Natural killer cell treated with Interleukin-12 subunit alpha and Interleukin-12 subunit beta and Interleukin-15 and Interleukin-18, amount 100 ng/mL, for 72 hours (primary cell): ENCODE data around the gene DUSP3. TPM values are rescaled to one million over a fixed set of nuclear protein-coding genes. Genes with fewer than 3 reads are reported as not detected.
A peak's percentile ranks its signal among the peaks of the same experiment; 100 is the strongest.

Source experiments
- ATAC-seq, 2 donors: fragments of 150-1000 bp; cut with Tn5 transposase in 1 of 2; sonication (Bioruptor Pico), chemical (Tn5 transposase) in 1 of 2; 2 replicates each; pipeline ENCODE4 v1.10.0; 2021
- DNase-seq: peaks from one replicate; pipeline ENCODE4 v3.0.0; 2022; ENCODE audit warnings: low spot score
- H3K27ac Mint-ChIP-seq, 2 donors: 1 replicate in 1 of 2; 2 replicates in 1 of 2; pipeline ENCODE4 v1.8.0; 2022; ENCODE audit warnings: mixed read lengths in 2 of 2, mild to moderate bottlenecking in 1 of 2, moderate library complexity in 1 of 2
- H3K27me3 Mint-ChIP-seq, 2 donors: 1 replicate in 1 of 2; 2 replicates in 1 of 2; pipeline ENCODE4 v1.8.0; 2022; ENCODE audit warnings: mixed read lengths in 2 of 2
- H3K36me3 Mint-ChIP-seq: one replicate; pipeline ENCODE4 v1.8.0; 2022; ENCODE audit warnings: mixed read lengths
- H3K4me1 Mint-ChIP-seq, 2 donors: 1 replicate in 1 of 2; 2 replicates in 1 of 2; pipeline ENCODE4 v1.8.0; 2022; ENCODE audit warnings: low read depth in 2 of 2, mixed read lengths in 2 of 2, mild to moderate bottlenecking in 1 of 2
- H3K4me3 Mint-ChIP-seq: one replicate; pipeline ENCODE4 v1.8.0; 2022; ENCODE audit warnings: mixed read lengths
- H3K9me3 Mint-ChIP-seq: 2 replicates; pipeline ENCODE4 v1.8.0; 2022; ENCODE audit warnings: mixed read lengths
- total RNA-seq, 2 donors: library from RNA; stranded (reverse); gene quantifications; one replicate each; pipeline ENCODE4 v1.2.3, GENCODE V29; 2022

DUSP3 gene
- total RNA-seq, 2 donors from 2014 or later: 7.0 to 12.0 TPM

DNA sequence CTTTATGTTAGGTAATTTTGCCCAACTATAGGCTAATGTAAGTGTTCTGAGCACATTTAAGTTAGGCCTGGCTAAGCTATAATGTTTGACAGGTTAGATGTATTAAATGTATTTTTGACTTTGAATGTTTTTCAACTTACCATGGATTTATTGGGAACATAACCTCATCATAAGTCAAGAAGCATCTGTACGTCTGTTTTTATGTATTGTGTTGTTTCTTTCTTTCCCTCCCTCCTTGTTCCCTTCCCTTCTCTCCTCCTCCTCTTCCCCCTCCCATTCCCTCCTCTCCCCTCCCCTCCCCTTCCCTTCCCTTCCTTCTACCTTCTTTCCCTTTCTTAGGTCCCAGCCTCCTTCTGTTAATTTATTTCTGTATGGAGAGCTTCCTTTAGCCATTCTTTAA is 10.7 kb upstream of the DUSP3 start:
- Mint-ChIP-seq H3K27ac (no peak overlapping the region), H3K36me3 (no peaks in the 10 kb centered on the region), H3K4me1 (peaks cover 0 to 7% of the 10 kb centered on the region in 2 donors), H3K27me3 (peaks cover 20 to 27% of the 10 kb centered on the region in 2 donors), H3K9me3 (no peaks in the 10 kb centered on the region), H3K4me3 (no peak overlapping the region)
- DNase-seq: no peak
- ATAC-seq: no peak

DNA sequence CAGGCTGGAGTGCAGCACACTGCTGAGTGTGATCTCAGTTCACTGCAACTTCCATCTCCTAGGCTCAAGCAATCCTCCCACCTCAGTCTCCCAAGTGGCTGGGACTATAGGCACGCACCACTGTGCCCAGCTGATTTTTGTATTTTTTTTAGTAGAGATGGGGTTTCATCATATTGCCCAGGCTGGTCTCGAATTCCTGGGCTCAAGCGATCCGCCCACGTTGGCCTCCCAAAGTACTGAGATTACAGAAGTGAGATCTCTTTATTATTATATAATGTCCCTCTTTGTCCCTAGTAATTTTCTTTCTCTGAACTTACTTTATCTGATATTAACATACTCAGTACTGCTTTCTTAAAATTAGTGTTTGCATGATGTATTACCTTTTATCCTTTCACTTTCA is 9.8 kb upstream of the DUSP3 start:
- H3K27me3 Mint-ChIP-seq: peaks cover 20 to 28% of the 10 kb centered on the region in 2 donors
- H3K9me3 Mint-ChIP-seq: no peaks in the 10 kb centered on the region
- H3K27ac Mint-ChIP-seq: no peak overlapping the region
- no peaks in the 10 kb centered on the region for H3K36me3 Mint-ChIP-seq
- peaks cover 0 to 7% of the 10 kb centered on the region in 2 donors for H3K4me1 Mint-ChIP-seq
- ATAC-seq (no peak), DNase-seq (no peak)
- H3K4me3 Mint-ChIP-seq: no peak overlapping the region

DNA sequence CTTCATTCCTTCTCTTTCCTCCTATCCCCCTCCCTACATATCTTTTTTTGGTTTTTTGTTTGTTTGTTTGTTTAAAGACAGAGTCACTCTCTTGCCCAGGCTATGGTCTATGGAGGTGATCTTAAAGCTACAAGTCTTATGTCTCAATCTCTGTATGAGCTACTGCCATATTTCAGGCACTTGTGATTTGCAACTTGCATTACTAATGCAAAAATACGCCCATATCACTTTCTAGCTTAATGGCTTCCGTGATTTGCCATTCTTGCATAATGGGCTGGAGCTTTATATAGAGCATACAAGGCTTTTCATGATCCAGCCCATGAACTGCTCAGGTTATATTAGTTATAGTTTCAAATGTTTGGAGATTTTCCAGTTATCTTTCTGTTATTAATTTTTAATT is 9.0 kb upstream of the DUSP3 start:
- DNase-seq: no peak
- Mint-ChIP-seq H3K9me3 (no peaks in the 10 kb centered on the region), H3K27ac (no peak overlapping the region), H3K27me3 (peaks cover 23 to 29% of the 10 kb centered on the region in 2 donors), H3K4me3 (no peak overlapping the region), H3K4me1 (peaks cover 0 to 7% of the 10 kb centered on the region in 2 donors), H3K36me3 (no peaks in the 10 kb centered on the region)
- no peak for ATAC-seq

DNA sequence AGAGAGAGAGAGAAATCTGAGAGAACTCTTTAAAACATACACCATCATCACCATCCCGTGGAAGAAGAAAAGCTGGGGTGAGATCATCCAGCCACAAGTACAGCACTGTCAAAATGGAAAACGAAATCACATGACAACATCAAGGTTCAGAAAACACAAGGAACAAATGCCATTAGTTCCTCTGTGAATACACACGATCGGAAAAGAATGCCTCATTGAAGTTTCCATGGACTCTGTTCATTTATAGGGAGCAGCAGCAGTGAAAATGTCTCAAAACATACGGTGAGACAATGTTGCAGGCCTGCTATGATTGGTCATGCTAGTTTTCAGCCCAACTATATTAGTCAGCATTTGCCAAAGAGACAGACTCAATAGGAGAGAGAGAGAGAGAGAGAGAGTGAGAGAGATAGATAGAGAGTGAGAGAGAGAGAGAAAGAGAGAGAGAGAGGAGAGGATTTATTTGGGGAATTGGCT is 5.9 kb upstream of the DUSP3 start:
- Mint-ChIP-seq H3K36me3 (no peaks in the 10 kb centered on the region), H3K27me3 (peaks cover 41 to 48% of the 10 kb centered on the region in 2 donors), H3K9me3 (no peaks in the 10 kb centered on the region), H3K4me3 (no peak overlapping the region), H3K4me1 (peaks cover 0 to 7% of the 10 kb centered on the region in 2 donors), H3K27ac (no peak overlapping the region)
- DNase-seq: no peak
- no peak for ATAC-seq

DNA sequence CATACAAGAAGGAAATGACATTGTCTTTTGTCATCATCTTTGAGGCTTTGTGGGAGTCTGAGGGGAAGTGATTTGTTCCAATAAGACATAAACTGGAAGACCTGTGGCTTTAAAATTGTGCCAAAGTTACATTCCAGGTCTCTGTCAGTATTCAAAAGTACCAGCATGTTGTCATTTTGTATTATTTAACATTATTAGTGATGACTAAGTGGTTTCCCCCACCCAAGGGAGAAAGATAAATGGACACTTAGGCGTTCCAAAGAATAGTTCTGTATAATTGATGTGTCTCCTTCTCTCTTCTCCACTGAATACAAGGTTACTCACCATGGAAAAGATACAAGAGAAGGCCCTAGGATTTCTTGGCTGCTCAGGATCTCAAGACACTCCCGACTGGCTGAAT is 5.3 kb upstream of the DUSP3 start:
- no peaks in the 10 kb centered on the region for H3K9me3 Mint-ChIP-seq
- no peak overlapping the region for H3K4me3 Mint-ChIP-seq
- DNase-seq (no peak), ATAC-seq (no peak)
- peaks cover 39 to 48% of the 10 kb centered on the region in 2 donors for H3K27me3 Mint-ChIP-seq
- peaks cover 0 to 7% of the 10 kb centered on the region in 2 donors for H3K4me1 Mint-ChIP-seq
- H3K36me3 Mint-ChIP-seq: no peaks in the 10 kb centered on the region
- no peak overlapping the region for H3K27ac Mint-ChIP-seq

DNA sequence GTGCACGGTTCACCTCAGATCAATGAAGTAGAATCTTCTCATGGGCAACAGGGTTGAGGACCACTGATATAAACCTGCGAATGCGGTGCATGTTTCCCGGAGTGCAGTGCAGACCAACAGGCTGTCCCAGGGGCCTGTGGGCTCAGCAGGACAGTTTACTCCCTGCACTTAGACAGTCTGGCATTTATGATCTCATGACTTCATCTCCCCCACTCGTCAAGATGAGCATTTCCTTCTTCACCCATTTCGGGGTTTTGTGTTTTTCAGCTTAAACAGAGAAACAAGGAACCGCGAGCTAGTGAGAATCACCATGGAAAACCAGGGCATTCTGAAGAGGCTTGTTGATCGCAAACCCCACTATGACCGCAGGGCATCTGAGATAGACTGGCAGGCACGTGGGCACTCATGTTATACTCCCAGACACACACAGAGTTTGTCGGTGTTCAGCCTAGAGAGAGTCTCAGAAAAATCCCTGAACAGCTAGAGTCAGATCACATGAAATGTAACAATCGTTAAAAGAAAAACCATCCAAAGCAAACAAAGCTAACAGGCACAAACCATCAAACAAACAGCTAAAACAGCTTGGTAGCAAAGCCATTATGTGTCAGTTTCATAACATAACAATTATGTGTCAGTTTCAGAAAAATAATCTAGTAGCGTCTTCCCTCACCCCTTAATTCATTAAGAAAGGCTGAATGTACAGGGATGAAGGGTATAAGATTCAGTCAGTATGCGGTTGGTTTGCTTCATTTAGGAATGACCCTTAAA is 4.3 kb upstream of the DUSP3 start:
- peaks cover 0 to 7% of the 10 kb centered on the region in 2 donors for H3K4me1 Mint-ChIP-seq
- no peak overlapping the region for H3K4me3 Mint-ChIP-seq
- peaks cover 36 to 48% of the 10 kb centered on the region in 2 donors for H3K27me3 Mint-ChIP-seq
- ATAC-seq (no peak), DNase-seq (no peak)
- H3K36me3 Mint-ChIP-seq: no peaks in the 10 kb centered on the region
- H3K9me3 Mint-ChIP-seq: no peaks in the 10 kb centered on the region
- H3K27ac Mint-ChIP-seq: no peak overlapping the region

DNA sequence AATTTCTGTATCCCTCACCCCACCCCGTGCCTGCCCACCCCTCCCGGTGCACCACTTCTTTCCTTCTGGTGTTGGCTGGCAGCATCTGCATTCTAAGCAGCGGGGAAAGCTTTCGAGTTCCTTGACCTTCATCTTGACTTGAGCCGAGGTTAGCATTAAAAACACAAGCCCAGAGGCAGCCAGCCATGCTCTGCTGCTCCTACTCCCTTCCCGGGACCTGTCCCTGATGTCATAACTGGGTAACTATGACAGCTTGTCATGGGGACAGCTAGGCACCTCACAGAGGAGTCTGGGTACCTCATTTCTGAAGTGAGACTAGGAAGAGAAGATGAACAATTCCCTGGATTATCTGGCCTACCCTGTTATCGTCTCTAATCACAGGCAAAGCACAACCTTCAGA is 1.4 kb upstream of the DUSP3 start, which contains the start of gene CFAP97D1:
Gene CFAP97D1 (plus strand): TSS at position 301 of the 400 bp plus-strand sequence. CDS start 28 bp downstream, at position 329.
- Mint-ChIP-seq H3K9me3 (no peaks in the 10 kb centered on the region), H3K36me3 (no peaks in the 10 kb centered on the region), H3K4me3 (peak within 1 kb of the TSS; percentile 59), H3K4me1 (peaks cover 0 to 9% of the 10 kb centered on the region in 2 donors), H3K27me3 (peaks cover 37 to 48% of the 10 kb centered on the region in 2 donors), H3K27ac (no peak within 1 kb of the TSS)
- ATAC-seq: no peak
- no peak for DNase-seq

DNA sequence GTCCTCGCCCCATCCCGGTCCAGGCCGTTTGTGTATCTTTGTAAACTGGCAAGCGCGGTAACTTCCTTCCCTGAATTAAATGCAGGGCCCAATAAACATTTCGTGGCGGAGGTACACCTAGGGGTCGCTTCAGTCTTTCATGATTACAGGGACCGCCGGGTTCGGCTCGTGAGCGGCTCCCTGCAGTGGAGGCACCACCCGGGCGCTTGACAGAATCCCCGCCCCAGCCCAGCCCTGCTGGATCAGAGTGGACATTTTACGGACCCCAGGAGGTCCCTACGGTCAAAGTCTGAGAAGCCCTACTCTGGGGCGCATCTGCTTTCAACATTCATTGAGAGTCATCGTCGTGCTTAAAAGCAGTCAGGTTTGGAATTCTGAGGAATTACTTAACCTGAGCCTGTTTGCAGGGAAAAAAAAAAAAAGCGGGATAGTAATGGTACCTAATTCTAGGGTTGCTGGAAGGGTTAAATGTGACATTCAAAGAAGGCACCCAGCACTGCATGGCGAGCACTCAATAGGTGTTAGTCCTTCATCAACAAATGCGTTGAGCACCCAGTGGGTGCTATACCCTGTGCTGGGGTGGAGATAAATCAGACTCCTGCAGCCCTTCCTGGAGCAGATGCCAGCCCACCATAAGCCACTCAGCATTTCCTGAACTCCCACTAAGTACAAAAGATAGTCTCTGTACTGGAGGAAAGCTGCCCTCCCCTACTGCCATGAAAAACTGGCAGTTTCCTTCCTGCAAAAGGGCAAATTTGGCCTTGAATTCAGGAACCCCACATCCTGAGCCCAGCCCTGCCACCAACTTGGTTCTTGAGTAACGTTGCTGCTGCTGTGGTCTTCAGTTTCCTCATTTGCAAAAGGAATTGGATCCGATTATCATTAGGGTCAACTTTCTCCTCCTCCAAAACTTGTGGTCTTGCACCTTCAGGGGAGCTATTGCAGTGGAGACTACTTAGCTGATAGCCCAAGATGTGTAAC is 658 bp upstream of the DUSP3 start:
- no peak overlapping the region for H3K27ac Mint-ChIP-seq
- ATAC-seq: no peak
- peaks cover 0 to 6% of the 10 kb centered on the region in 2 donors for H3K4me1 Mint-ChIP-seq
- peaks cover 31 to 41% of the 10 kb centered on the region in 2 donors for H3K27me3 Mint-ChIP-seq
- H3K4me3 Mint-ChIP-seq: peak overlapping the region; percentile 59
- DNase-seq: no peak
- H3K9me3 Mint-ChIP-seq: no peaks in the 10 kb centered on the region
- no peaks in the 10 kb centered on the region for H3K36me3 Mint-ChIP-seq

DNA sequence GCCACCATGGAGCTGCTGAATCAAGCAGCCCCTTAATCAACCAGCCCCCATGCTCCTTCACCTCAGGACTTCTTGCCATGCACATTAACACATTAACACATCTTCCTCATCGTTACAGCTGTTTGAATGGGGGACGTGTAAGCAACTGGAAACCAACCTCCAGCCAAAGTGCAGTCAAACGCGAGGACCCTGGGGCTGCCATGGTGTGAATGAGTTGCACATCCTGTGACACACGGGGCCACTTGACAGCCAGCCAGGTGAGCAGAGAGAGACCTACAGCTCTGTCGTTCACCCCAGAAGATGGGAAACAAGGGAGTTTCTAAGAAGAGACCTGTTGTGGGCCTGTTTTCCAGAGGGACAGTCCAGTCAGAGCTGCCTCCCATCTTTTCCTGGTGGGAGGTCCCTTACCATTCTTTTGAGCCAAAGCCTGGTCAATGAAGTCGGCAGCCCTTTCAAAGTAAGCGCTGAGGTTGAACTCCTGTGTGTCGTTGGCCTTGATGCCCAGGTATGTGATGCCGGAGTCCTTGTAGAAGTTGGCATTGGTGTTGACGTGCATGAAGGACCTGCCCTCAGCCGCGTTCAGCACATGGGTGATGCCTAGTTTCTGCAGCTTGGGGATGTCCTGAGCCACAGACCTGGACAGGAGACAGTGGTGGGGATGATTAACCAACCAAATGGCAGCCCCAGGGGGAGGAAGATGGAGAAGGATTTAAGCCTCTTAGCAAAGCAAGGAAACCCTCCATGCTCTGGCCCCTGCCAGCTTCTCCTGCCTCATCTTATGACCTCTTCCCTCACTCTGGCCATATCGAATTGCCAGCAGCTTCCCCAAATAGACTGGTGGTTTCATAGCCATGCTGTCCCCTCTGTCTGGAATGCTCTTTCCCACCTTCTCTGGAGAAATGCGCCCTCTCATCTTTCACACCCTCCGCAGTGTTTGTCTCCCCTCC is 4.2 kb downstream of the DUSP3 start:
- H3K4me1 Mint-ChIP-seq: peaks cover 7 to 31% of the 10 kb centered on the region in 2 donors
- H3K36me3 Mint-ChIP-seq: no peaks in the 10 kb centered on the region
- H3K27me3 Mint-ChIP-seq: peaks cover 0 to 2% of the 10 kb centered on the region in 2 donors
- H3K4me3 Mint-ChIP-seq: no peak overlapping the region
- no peaks in the 10 kb centered on the region for H3K9me3 Mint-ChIP-seq
- no peak for ATAC-seq
- H3K27ac Mint-ChIP-seq: no peak overlapping the region
- DNase-seq: no peak

DNA sequence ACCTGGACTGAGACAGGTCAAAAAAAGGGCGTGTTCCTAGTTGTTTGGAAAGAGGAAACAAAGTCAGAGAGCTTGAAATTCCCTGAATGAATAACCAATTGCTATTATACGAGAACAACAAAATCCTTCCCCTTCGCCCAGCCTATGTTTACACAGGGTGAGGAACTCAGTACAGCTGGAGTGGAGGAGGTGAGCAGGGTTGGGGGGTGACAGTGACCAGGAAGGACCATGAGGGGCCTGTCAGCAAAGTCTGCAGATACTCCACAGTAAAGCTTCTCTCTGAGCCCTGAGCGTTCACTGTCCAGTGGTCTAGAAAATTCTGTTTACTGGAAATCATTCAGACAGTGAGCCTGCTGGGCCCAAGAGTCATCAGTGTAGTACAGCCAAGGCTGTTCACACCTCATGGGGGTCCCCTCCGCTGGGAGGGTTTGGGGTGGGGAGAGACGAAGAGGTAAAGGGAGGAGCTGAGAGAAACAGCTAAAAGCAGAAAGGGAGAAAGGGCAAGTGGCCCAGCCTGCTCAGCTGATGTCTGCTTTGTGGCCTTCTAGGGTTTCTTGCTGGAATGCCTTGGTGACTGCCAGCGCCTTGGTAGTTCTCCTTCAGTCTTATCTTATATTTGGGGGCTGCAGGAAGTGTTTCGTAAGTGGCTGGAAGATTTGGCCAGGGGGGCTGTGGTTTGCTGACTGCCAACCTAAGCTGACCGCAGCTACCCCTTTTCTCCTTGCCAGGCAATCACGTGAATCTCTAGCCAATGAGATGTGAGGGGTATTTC is 5.7 kb downstream of the DUSP3 start:
- peak in 1 of 2 donors; percentile 87 for ATAC-seq
- no peaks in the 10 kb centered on the region for H3K36me3 Mint-ChIP-seq

DNA sequence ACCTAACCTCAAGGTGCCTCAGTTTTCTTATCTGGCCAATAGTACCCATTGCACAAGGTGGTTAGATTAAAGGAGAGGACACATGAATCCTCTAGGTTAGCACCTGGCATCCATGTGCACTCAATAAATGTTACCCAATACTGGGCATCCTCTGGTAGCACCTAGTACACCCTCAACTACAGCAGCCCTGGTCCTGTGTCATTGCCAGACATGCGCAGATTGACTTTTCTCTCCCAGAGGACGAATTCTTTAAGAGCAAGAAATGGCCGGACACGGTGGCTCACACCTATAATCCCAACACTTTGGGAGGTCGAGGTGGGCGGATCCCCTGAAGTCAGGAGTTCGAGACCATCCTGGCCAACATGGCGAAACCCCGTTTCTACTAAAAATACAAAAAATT is 7.3 kb downstream of the DUSP3 start:
- Mint-ChIP-seq H3K9me3 (no peaks in the 10 kb centered on the region), H3K27ac (no peak overlapping the region), H3K27me3 (peaks cover 0 to 2% of the 10 kb centered on the region in 2 donors), H3K4me3 (no peak overlapping the region), H3K36me3 (no peaks in the 10 kb centered on the region), H3K4me1 (peaks cover 7 to 31% of the 10 kb centered on the region in 2 donors)
- ATAC-seq (no peak), DNase-seq (no peak)

More for the DNA sequence above, 5.7 kb downstream of the DUSP3 start:
- H3K9me3 Mint-ChIP-seq: no peaks in the 10 kb centered on the region
- DNase-seq: no peak
- H3K27ac Mint-ChIP-seq: peak overlapping the region; percentile 33 to 73
- H3K4me3 Mint-ChIP-seq: peak overlapping the region; percentile 75
- H3K4me1 Mint-ChIP-seq: peaks cover 7 to 31% of the 10 kb centered on the region in 2 donors
- H3K27me3 Mint-ChIP-seq: peaks cover 0 to 2% of the 10 kb centered on the region in 2 donors

DNA sequence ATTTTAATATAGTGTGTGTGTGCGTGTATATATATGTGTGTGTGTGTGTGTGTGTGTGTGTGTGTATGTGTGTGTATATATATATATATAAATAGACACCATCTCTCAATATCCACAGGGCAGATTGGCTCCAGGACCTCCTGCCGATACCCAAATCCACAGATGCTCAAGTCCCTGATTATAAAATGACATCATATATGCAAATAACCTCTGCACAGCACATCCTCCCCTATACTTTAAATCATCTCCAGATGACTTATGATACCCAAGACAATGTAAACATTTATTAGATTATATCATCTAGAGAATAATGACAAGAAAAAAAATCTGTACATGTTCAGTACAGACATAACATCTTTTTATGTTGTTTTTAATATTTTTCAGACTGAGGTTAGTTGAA is 7.8 kb downstream of the DUSP3 start:
- no peak overlapping the region for H3K4me3 Mint-ChIP-seq
- H3K27ac Mint-ChIP-seq: no peak overlapping the region
- ATAC-seq (no peak), DNase-seq (no peak)
- H3K4me1 Mint-ChIP-seq: peaks cover 7 to 31% of the 10 kb centered on the region in 2 donors
- H3K36me3 Mint-ChIP-seq: no peaks in the 10 kb centered on the region
- peaks cover 0 to 4% of the 10 kb centered on the region in 2 donors for H3K27me3 Mint-ChIP-seq
- no peaks in the 10 kb centered on the region for H3K9me3 Mint-ChIP-seq
